GF-D8 (cell line): ENCODE data around the gene CNTNAP3.
"Not testable (repeated sequence)": the region's sequence is repeated elsewhere in the genome, so short reads cannot be mapped to it uniquely, and the experiment has no call there.

ENCODE experiments used
- DNase-seq: peaks from one replicate; lab custom pipeline; 2025; lab: John Stamatoyannopoulos, UW

The CNTNAP3 gene

GRCh38 chr9:39067683-39068082 is 220.3 kb downstream of the CNTNAP3 start:
- DNase-seq: not testable (repeated sequence)

- DNase-seq: not testable (repeated sequence)
These were observed 225.0 kb downstream of the CNTNAP3 start for GRCh38 chr9:39062966-39063365.

GRCh38 chr9:39054453-39054852 is 233.5 kb downstream of the CNTNAP3 start:
- not testable (repeated sequence) for DNase-seq

GRCh38 chr9:39046833-39047232 is 241.1 kb downstream of the CNTNAP3 start:
- not testable (repeated sequence) for DNase-seq

- not testable (repeated sequence) for DNase-seq
These were observed 245.6 kb downstream of the CNTNAP3 start for GRCh38 chr9:39042352-39042803.

- DNase-seq: not testable (repeated sequence)
These were observed 246.2 kb downstream of the CNTNAP3 start for GRCh38 chr9:39041774-39042173.

- DNase-seq: not testable (repeated sequence)
These were observed 248.8 kb downstream of the CNTNAP3 start for GRCh38 chr9:39039148-39039547.

- not testable (repeated sequence) for DNase-seq
These were observed 249.7 kb downstream of the CNTNAP3 start for GRCh38 chr9:39038221-39038620.

GRCh38 chr9:39033849-39034248 is 254.1 kb downstream of the CNTNAP3 start:
- DNase-seq: not testable (repeated sequence)

GRCh38 chr9:39030204-39031019 is 257.6 kb downstream of the CNTNAP3 start:
- not testable (repeated sequence) for DNase-seq

- DNase-seq: not testable (repeated sequence)
These were observed 259.1 kb downstream of the CNTNAP3 start for GRCh38 chr9:39028855-39029254.

GRCh38 chr9:39028168-39028567 is 259.8 kb downstream of the CNTNAP3 start:
- DNase-seq: not testable (repeated sequence)

GRCh38 chr9:39025911-39026588 is 261.9 kb downstream of the CNTNAP3 start:
- DNase-seq: not testable (repeated sequence)
